ENCODE results near the gene HAGHL.
"Not testable (repeated sequence)": the region's sequence is repeated elsewhere in the genome, so short reads cannot be mapped to it uniquely, and the experiment has no call there.

HAGHL gene

GRCh38 chr16:760545-761343 lies 33.8 kb downstream of the HAGHL start, which contains the start of gene MSLN:
Gene MSLN, plus strand, starts transcription at chr16:760734. Its CDS starts 1,947 bp downstream, at chr16:762681.
- no peak for DNase-seq

- DNase-seq: no peak
Measured at GRCh38 chr16:761625-762513, 35.0 kb downstream of the HAGHL start.

GRCh38 chr16:762595-763268 lies 35.8 kb downstream of the HAGHL start:
- no peak for DNase-seq

- no peak for DNase-seq
Measured at GRCh38 chr16:763369-764183, 36.7 kb downstream of the HAGHL start.

GRCh38 chr16:764184-764750 lies 37.4 kb downstream of the HAGHL start:
- no peak for DNase-seq

- DNase-seq: no peak
Measured at GRCh38 chr16:764848-765487, 38.1 kb downstream of the HAGHL start.

- no peak for DNase-seq
Measured at GRCh38 chr16:765488-765865, 38.6 kb downstream of the HAGHL start.

GRCh38 chr16:766008-766819 lies 39.3 kb downstream of the HAGHL start:
- DNase-seq: no peak

GRCh38 chr16:766820-767640 lies 40.1 kb downstream of the HAGHL start:
- no peak for DNase-seq

GRCh38 chr16:767743-768235 lies 40.9 kb downstream of the HAGHL start:
- DNase-seq: no peak

GRCh38 chr16:768428-768827 lies 41.5 kb downstream of the HAGHL start:
- no peak for DNase-seq

GRCh38 chr16:769184-769784 lies 42.4 kb downstream of the HAGHL start:
- no peak for DNase-seq

- DNase-seq: no peak
Measured at GRCh38 chr16:769934-770333, 43.0 kb downstream of the HAGHL start.

- no peak for DNase-seq
Measured at GRCh38 chr16:770411-770810, 43.5 kb downstream of the HAGHL start.

- DNase-seq: no peak
Measured at GRCh38 chr16:772959-773358, 46.1 kb downstream of the HAGHL start.

- DNase-seq: no peak
Measured at GRCh38 chr16:774086-775001, 47.4 kb downstream of the HAGHL start.

- DNase-seq: no peak
Measured at GRCh38 chr16:775236-775796, 48.4 kb downstream of the HAGHL start.

- not testable (repeated sequence) for DNase-seq
Measured at GRCh38 chr16:776298-776697, 49.4 kb downstream of the HAGHL start.

All from CD4-positive, alpha-beta T cell treated with Interleukin-12 subunit alpha and Interleukin-12 subunit beta, for 1 hour (primary cell).